ENCODE data around the gene LRP5.

The LRP5 gene

DNA sequence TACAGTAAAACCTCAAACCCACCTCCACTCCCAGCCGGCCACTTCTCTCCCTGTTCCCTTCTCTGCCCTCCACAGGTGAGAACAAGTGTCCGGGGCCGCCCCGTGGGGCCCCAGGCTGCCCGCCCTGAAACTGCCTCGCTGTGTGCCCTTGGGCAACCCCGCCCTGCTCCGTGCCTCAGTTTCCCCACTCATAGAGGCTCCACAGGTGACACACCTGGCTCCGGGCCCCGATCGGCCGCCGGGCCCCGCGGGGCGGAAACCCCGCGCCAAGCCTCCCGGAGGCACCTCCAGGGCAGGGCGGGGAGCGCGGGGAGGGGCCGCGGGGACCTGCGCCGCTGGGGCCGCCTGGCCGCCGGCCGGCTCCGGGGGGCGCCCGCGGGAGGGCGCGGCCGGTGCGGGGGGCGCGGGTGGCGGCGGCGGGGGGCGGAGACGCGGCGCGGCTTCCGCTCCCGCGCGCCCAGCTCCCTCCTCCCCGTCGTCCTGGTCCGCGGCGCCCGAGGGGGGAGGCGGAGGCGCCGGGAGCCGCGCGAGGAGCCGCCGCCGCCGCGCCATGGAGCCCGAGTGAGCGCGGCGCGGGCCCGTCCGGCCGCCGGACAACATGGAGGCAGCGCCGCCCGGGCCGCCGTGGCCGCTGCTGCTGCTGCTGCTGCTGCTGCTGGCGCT, at the start of gene LRP5:
TSS of gene LRP5 (plus strand) at position 475 of the 663 bp plus-strand sequence. CDS start at position 599, 124 bp downstream.
- H3K4me3 ChIP-seq (ENCODE audit: low read length): peak within 1 kb of the TSS; percentile 68
- peak; percentile 40 for DNase-seq (ENCODE audit: low read depth)
- TF ChIP-seq, protein P1, sequence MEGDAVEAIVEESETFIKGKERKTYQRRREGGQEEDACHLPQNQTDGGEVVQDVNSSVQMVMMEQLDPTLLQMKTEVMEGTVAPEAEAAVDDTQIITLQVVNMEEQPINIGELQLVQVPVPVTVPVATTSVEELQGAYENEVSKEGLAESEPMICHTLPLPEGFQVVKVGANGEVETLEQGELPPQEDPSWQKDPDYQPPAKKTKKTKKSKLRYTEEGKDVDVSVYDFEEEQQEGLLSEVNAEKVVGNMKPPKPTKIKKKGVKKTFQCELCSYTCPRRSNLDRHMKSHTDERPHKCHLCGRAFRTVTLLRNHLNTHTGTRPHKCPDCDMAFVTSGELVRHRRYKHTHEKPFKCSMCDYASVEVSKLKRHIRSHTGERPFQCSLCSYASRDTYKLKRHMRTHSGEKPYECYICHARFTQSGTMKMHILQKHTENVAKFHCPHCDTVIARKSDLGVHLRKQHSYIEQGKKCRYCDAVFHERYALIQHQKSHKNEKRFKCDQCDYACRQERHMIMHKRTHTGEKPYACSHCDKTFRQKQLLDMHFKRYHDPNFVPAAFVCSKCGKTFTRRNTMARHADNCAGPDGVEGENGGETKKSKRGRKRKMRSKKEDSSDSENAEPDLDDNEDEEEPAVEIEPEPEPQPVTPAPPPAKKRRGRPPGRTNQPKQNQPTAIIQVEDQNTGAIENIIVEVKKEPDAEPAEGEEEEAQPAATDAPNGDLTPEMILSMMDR (IDR thresholded peaks at IDR 0.05; ENCODE audit: insufficient read depth, low read depth, low read length, missing control alignments): no peak

DNA sequence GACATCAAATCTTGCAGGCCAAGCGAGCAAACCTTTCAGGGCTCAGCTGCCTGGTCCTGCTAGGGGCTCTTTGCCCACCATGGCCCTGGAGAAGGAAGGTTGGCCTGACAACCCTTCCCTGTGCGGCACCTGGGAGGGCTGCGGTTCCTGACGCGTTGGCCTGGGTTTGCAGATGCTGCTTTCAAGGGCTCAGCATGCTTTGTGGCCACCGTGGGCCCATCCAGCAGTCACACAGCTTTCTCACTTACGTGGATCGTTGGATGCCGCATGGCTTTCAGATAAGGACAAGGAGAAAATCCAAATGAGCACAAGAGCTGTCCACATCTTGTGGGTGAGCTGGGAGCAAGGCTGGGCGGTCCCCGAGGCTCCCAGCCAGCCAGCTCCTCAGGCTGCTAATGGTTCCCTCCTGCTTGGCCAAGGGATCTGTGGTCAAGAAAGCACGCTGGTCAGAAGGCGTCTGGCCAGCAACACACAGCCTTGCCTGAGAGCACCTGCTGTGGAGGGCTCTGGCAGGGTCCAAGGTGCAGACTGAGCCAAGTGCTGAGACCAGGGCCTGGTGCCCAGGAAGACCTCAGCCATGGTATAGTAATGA, 48.9 kb upstream of the LRP5 start:
- DNase-seq (ENCODE audit: low read depth): no peak
- TF ChIP-seq, protein P1 (IDR thresholded peaks at IDR 0.05; ENCODE audit: insufficient read depth, low read depth, low read length, missing control alignments): no peak
- no peak overlapping the region for H3K4me3 ChIP-seq (ENCODE audit: low read length)

DNA sequence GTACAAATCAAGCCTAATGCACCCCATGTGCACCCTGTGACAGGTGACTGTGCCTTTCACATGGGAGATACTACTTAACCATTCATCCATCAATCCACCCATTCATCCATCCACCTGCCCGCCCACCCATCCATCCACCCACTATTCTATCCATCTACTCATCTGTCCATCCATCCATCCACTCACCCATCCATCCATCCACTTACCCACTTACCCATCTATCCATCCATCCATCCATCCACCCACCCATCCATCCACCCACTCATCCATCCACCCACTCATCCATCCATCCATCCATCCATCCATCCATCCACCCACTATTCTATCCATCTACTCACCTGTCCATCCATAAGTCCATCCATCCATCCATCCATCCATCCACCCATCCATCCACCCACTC, 48.1 kb upstream of the LRP5 start:
- TF ChIP-seq, protein P1 (IDR thresholded peaks at IDR 0.05; ENCODE audit: insufficient read depth, low read depth, low read length, missing control alignments): no peak
- DNase-seq (ENCODE audit: low read depth): no peak
- H3K4me3 ChIP-seq (ENCODE audit: low read length): no peak overlapping the region

DNA sequence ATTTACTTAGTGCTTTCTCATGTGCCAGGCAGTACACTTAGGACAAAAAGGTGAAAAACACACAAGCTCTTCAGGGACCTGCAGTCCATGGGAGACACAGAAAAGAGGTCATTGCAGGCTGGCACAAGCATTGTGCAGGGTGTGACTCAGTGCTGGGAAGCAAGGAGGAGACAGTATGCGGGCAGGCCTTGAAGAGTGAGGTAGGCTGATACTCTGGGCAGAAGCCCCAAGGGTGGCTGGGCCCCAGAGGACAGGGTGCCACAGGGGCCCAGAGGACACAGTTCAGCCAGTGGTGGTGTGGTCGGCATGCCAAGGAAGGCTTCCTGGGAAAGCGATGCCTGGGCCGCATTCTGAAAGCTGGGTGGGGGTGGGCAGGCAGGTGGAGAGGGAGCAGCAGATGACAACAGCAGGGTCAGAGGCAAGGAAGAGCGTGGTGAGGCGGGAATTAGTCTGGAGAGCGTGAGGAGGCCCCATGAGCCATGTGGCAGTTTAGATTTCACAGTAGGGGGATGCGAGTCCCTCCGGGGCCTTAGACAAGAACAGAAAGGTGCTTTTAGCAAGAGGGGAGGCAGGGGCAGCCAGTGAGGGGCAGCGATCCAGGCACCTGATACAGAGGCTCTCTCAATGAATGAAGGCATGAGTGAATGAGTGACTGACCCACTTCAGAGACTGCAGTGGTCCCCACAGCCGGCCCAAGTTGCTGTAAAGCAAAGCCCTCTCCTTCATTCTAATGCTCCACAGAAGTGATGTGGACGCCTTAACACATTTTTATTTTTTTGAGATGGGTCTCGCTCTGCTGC, 47.5 kb upstream of the LRP5 start:
- H3K4me3 ChIP-seq (ENCODE audit: low read length): no peak overlapping the region
- TF ChIP-seq, protein P1 (IDR thresholded peaks at IDR 0.05; ENCODE audit: insufficient read depth, low read depth, low read length, missing control alignments): no peak
- no peak for DNase-seq (ENCODE audit: low read depth)

DNA sequence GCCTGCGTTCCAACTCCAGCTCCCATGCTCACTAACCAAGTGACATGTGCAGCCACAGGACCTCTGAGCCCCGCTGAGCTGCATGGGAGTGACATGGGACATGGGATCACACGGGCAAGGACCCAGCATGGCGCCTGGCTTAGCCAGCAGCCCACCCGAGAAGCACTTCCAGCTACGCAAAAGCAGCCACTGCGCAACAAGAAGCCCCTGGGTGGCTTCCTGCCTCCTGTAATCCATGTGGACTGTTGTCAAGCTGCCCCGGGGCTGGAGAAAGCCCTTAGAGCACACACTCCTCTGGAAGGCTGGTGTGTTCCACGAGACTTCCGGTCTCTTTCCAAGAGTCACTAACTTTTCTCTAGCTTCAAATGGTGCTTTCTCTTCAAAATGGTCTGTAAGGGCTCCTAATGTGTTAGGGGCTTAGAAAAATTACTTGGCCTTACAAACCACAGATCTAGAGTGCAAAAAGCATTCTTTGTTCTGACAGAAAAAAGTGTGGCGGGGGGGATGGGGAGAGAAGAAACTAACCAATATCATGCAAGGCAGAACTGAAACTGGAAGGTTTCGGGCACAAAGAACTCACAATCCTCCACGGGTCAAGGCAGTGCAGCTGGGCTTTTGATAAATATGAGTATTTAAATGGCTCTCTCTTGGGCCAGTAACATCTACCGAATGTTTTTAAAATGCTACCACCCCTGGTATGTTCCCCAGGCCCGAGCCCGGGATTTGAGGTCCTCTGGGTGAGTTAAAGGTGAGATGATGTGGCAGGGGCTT, 46.1 kb upstream of the LRP5 start:
- TF ChIP-seq, protein P1 (IDR thresholded peaks at IDR 0.05; ENCODE audit: insufficient read depth, low read depth, low read length, missing control alignments): no peak
- no peak overlapping the region for H3K4me3 ChIP-seq (ENCODE audit: low read length)
- no peak for DNase-seq (ENCODE audit: low read depth)

DNA sequence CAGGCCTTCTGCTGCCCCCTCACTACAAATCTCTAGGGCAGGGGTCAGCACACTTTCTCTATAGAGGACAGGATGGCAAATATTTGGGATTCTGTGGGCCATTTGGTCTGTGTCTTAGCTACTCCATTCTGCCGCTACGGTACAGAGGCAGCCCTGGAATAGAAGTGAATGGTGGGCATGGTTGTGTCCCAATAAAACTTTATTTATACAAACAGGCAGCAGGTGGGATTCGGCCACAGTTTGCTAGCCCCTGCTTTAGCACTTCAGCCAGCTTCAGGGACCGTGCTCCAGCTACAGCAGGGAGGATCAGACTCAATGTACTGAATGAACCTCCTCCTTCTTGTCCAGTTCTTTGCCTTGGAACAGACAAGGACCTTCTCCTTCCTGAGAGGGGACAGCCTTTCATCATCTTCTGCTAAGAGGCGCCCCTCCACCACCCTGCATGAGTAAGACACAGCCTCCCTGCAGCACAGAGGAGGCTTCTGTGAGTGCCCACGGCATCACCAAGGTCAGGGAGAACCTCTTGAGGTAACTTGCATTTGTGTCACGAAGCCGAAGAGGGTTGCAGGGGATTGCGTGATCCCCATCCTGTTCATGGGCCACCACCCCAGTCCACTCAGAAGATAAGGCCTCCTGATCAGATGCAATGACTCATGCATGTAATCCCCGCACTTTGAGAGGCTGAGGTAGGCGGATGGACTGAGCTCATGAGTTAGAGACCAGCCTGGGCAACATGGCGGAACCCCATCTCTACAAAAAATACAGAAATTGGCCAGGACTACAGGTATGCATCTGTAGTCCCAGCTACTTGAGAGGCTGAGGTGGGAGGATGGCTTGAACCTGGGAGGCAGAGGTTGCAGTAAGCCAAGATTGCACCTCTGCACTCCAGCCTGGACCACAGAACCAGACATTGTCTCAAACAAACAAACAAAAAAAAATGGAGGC, 45.2 kb upstream of the LRP5 start:
- H3K4me3 ChIP-seq (ENCODE audit: low read length): no peak overlapping the region
- no peak for DNase-seq (ENCODE audit: low read depth)
- TF ChIP-seq, protein P1 (IDR thresholded peaks at IDR 0.05; ENCODE audit: insufficient read depth, low read depth, low read length, missing control alignments): no peak

Data from epithelial cell of esophagus (primary cell).